Panc1 (cell line): ENCODE measurements around the gene ADCK2. TPM values are rescaled to one million over a fixed set of nuclear protein-coding genes. Genes with fewer than 3 reads are reported as not detected.
A peak's percentile ranks its signal among the peaks of the same experiment; 100 is the strongest.

ENCODE experiments used
- ATAC-seq: fragments of 200-7000 bp; cut with Tn5 transposase; 2 replicates; pipeline ENCODE4 v1.9.1; 2020; ENCODE audit warnings: mild to moderate bottlenecking, moderate library complexity
- BruUV-seq: library from RNA; stranded (reverse); fragments of 400-500 nt; replicated peaks from 2 replicates; lab custom pipeline; 2021; lab: Mats Ljungman, UMichigan
- CTCF ChIA-PET: fragments of 300-600 bp; sonication (Branson Sonifier 250); formaldehyde crosslinking; loops from one replicate; lab custom pipeline; 2022; ENCODE audit warnings: antibody characterized with exemption; lab: Charles Lee
- POLR2A ChIA-PET: fragments of 300-600 bp; sonication (Branson Sonifier 250); formaldehyde crosslinking; loops from one replicate; lab custom pipeline; 2022; ENCODE audit warnings: antibody characterized with exemption; lab: Charles Lee
- DNase-seq: peaks from one replicate; pipeline ENCODE4 v3.0.0-alpha.2; 2010; ENCODE audit warnings: low read depth, low spot score
- H3K27ac ChIP-seq: 2 replicates; pipeline ENCODE4 v1.5.1; 2011; ENCODE audit warnings: mild to moderate bottlenecking, low read length, inconsistent platforms
- H3K27me3 ChIP-seq: fragments of 200-500 bp; sonication (Bioruptor generic); 2 replicates; pipeline ENCODE4 v1.6.0; 2014; ENCODE audit warnings: low read length, inconsistent platforms; ENCODE audit not compliant: control insufficient read depth, insufficient read depth
- H3K36me3 ChIP-seq: fragments of 200-500 bp; sonication (Bioruptor generic); 2 replicates; pipeline ENCODE4 v1.5.1; 2014; ENCODE audit warnings: inconsistent platforms, mild to moderate bottlenecking, low read length, moderate library complexity; ENCODE audit not compliant: control insufficient read depth, insufficient read depth
- H3K4me1 ChIP-seq: 2 replicates; pipeline ENCODE4 v1.5.1; 2011; ENCODE audit warnings: inconsistent platforms, mild to moderate bottlenecking, low read length, moderate library complexity; ENCODE audit not compliant: control insufficient read depth, insufficient read depth
- H3K4me3 ChIP-seq, 2 experiments: 2 replicates each; pipeline ENCODE4 v1.5.1; 2011 to 2012; ENCODE audit warnings: low read depth in 2 of 2, low read length in 2 of 2, mild to moderate bottlenecking in 2 of 2, inconsistent platforms in 1 of 2, moderate library complexity in 1 of 2
- H3K9me3 ChIP-seq: fragments of 200-500 bp; sonication (Bioruptor generic); 2 replicates; pipeline ENCODE4 v1.5.1; 2014; ENCODE audit warnings: low read depth, mild to moderate bottlenecking, inconsistent platforms, low read length, moderate library complexity; ENCODE audit not compliant: control insufficient read depth, insufficient read depth
- CTCF ChIP-seq: fragments of 450-650 bp; IDR thresholded peaks from 2 replicates; pipeline ENCODE4 v1.5.1; 2017; ENCODE audit warnings: mild to moderate bottlenecking
- POLR2AphosphoS5 ChIP-seq: IDR thresholded peaks from 2 replicates; pipeline ENCODE4 v1.6.1; 2012; ENCODE audit warnings: mild to moderate bottlenecking, low read depth, low read length, moderate library complexity
- SIN3A ChIP-seq: IDR thresholded peaks from 2 replicates; pipeline ENCODE4 v1.6.1; 2012; ENCODE audit warnings: low read depth, mild to moderate bottlenecking, low read length, moderate library complexity, borderline replicate concordance; ENCODE audit not compliant: insufficient read depth
- TCF7L2 ChIP-seq: IDR thresholded peaks from 2 replicates; pipeline ENCODE4 v1.6.1; 2011; ENCODE audit warnings: mild to moderate bottlenecking, low read depth, low read length, inconsistent platforms
- in situ Hi-C: cut with HindIII; loops from 2 replicates; pipeline ENCODE4 v1.10.0; 2016; ENCODE audit warnings: low sequenced_read_pairs, low pct_unique_long_range_greater_than_20kb
- intact Hi-C: fragments of 100-400 bp; cut with micrococcal nuclease; formaldehyde crosslinking; loops from one replicate; pipeline ENCODE4 v1.10.0; 2022; ENCODE audit not compliant: unreplicated experiment
- total RNA-seq: library from RNA; stranded (reverse); gene quantifications from one replicate; pipeline ENCODE4 v1.2.1, GENCODE V29; 2021; ENCODE audit not compliant: unreplicated experiment
- TF ChIP-seq, protein P1 (sequence below), 2 experiments: IDR thresholded peaks; 2 replicates each; pipeline ENCODE4 v1.6.1; 2011 to 2012; ENCODE audit warnings: low read depth in 2 of 2, control low read depth in 1 of 2, low read length in 1 of 2, mild to moderate bottlenecking in 1 of 2, moderate library complexity in 1 of 2; ENCODE audit not compliant: insufficient read depth in 1 of 2

Gene ADCK2
- total RNA-seq, 1 experiment from 2014 or later = 21.6 TPM

- Histone ChIP-seq H3K27me3 (no peaks in the 10 kb centered on the region), H3K4me1 (peaks cover 20% of the 10 kb centered on the region), H3K27ac (peak overlapping the region; percentile 71), H3K9me3 (no peaks in the 10 kb centered on the region), H3K36me3 (no peaks in the 10 kb centered on the region), H3K4me3 (peak overlapping the region; percentile 79 to 86)
- ATAC-seq = no peak
- ChIA-PET POLR2A (interaction anchor here (0.5 kb wide), 1 partner anchor 173 kb away, joined by 7 read pairs; no protein-coding TSS in a partner anchor), CTCF (no interaction called here)
- no peak for DNase-seq
- intact Hi-C loops = no loop called here
- in situ Hi-C loops = no loop called here
- no TSS peak for BruUV-seq
- TF ChIP-seq POLR2AphosphoS5 (no peak), SIN3A (no peak), CTCF (no peak), TCF7L2 (no peak)
- TF ChIP-seq, protein P1, sequence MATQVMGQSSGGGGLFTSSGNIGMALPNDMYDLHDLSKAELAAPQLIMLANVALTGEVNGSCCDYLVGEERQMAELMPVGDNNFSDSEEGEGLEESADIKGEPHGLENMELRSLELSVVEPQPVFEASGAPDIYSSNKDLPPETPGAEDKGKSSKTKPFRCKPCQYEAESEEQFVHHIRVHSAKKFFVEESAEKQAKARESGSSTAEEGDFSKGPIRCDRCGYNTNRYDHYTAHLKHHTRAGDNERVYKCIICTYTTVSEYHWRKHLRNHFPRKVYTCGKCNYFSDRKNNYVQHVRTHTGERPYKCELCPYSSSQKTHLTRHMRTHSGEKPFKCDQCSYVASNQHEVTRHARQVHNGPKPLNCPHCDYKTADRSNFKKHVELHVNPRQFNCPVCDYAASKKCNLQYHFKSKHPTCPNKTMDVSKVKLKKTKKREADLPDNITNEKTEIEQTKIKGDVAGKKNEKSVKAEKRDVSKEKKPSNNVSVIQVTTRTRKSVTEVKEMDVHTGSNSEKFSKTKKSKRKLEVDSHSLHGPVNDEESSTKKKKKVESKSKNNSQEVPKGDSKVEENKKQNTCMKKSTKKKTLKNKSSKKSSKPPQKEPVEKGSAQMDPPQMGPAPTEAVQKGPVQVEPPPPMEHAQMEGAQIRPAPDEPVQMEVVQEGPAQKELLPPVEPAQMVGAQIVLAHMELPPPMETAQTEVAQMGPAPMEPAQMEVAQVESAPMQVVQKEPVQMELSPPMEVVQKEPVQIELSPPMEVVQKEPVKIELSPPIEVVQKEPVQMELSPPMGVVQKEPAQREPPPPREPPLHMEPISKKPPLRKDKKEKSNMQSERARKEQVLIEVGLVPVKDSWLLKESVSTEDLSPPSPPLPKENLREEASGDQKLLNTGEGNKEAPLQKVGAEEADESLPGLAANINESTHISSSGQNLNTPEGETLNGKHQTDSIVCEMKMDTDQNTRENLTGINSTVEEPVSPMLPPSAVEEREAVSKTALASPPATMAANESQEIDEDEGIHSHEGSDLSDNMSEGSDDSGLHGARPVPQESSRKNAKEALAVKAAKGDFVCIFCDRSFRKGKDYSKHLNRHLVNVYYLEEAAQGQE (IDR thresholded peaks at IDR 0.05; ENCODE audit: insufficient read depth in 1 of 2, low read depth in 2 of 2, low read length in 1 of 2) = no peak
Observed at GRCh38 chr7:140697447-140698143, 24.9 kb downstream of the ADCK2 start.

- Histone ChIP-seq H3K4me3 (peak overlapping the region in 1 of 2 experiments; percentile 79; a peak in 2 of 4 replicates), H3K4me1 (peaks cover 20% of the 10 kb centered on the region), H3K36me3 (no peaks in the 10 kb centered on the region), H3K27ac (no peak overlapping the region), H3K9me3 (no peaks in the 10 kb centered on the region), H3K27me3 (no peaks in the 10 kb centered on the region)
- TF ChIP-seq TCF7L2 (no peak), SIN3A (no peak), CTCF (no peak), POLR2AphosphoS5 (no peak)
- TF ChIP-seq, protein P1 (IDR thresholded peaks at IDR 0.05; ENCODE audit: insufficient read depth in 1 of 2, low read depth in 2 of 2, low read length in 1 of 2) = no peak
- ATAC-seq (no peak), DNase-seq (no peak)
- in situ Hi-C loops = no loop called here
- POLR2A ChIA-PET = interaction anchor here (0.5 kb wide), 1 partner anchor 172 kb away, joined by 7 read pairs; no protein-coding TSS in a partner anchor
- CTCF ChIA-PET = no interaction called here
- BruUV-seq = no TSS peak
- intact Hi-C loops = no loop called here
Observed at GRCh38 chr7:140698477-140698876, 25.7 kb downstream of the ADCK2 start.
